ENCODE results near the gene KCNQ1. TPM values are rescaled to one million over a fixed set of nuclear protein-coding genes. Genes with fewer than 3 reads are reported as not detected.

Gene KCNQ1
- total RNA-seq, 1 experiment from 2014 or later = 10.7 TPM

DNA sequence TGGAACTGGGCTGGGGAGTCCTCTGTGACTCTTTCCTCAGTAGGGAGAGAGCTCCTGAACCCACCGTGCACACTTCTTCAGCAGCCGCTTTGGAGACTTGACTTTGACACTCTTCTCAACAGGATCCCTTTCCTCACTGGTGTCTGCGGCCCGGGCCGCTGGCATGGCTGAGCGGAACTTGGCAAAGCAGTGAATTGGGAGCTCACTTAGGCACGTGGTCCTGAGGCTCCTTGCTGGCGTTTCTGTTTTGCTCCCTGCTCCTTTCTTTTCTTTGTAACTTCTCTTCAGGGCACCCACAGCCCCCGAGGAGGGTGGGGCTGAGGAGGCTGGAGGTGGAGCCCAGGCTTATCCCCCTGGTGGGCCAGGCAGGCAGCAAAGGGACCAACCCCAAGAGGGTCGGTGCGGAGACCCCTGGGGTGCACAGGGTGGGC, 263.4 kb downstream of the KCNQ1 start:
- H2AFZ ChIP-seq (ENCODE audit: low read depth, low read length, poor library complexity, severe bottlenecking) = no peak overlapping the region
- DNase-seq (ENCODE audit: low read depth, low spot score) = no peak
- H3K9me2 ChIP-seq (ENCODE audit: insufficient read depth) = no peaks in the 10 kb centered on the region
- no peaks in the 10 kb centered on the region for H4K20me1 ChIP-seq (ENCODE audit: insufficient read depth)
- H3K79me2 ChIP-seq (ENCODE audit: insufficient read depth, low read length) = no peaks in the 10 kb centered on the region
- no peak overlapping the region for H3K27ac ChIP-seq (ENCODE audit: low read depth, low read length)
- ChIA-PET RAD21 (ENCODE audit: low non-redundant PET in 1 of 2, low total read pairs in 2 of 2, uncharacterized antibody in 2 of 2, unreplicated experiment in 2 of 2) (no interaction called here), CTCF (no interaction called here), POLR2A (no interaction called here)
- no peaks in the 10 kb centered on the region for H3K36me3 ChIP-seq (ENCODE audit: control insufficient read depth in 1 of 2, insufficient read depth in 2 of 2, low read length in 2 of 2)
- intact Hi-C loops (cut with micrococcal nuclease) = no loop called here
- no peak overlapping the region for H3K9ac ChIP-seq (ENCODE audit: low read length)
- no peaks in the 10 kb centered on the region for H3K27me3 ChIP-seq (ENCODE audit: insufficient read depth, low read length)
- no peaks in the 10 kb centered on the region for H3K4me1 ChIP-seq (ENCODE audit: control insufficient read depth in 1 of 2, insufficient read depth in 2 of 2, low read length in 2 of 2)
- no peaks in the 10 kb centered on the region; a peak in 1 of 4 replicates for H3K9me3 ChIP-seq (ENCODE audit: control insufficient read depth in 1 of 2, insufficient read depth in 1 of 2, low read depth in 1 of 2, low read length in 2 of 2)
- ATAC-seq = no peak
- no peak overlapping the region for H3K4me3 ChIP-seq (replicated peaks in 1 of 2; ENCODE audit: low read depth in 1 of 2, low read length in 2 of 2)
- no peak for TF ChIP-seq CEBPB (IDR thresholded peaks at IDR 0.05; ENCODE audit: low read depth)
- TF ChIP-seq FOSL1 (IDR thresholded peaks at IDR 0.05; ENCODE audit: low read depth) = no peak
- no peak for TF ChIP-seq RAD21 (IDR thresholded peaks at IDR 0.05; ENCODE audit: low read depth)
- TF ChIP-seq EZH2 (IDR thresholded peaks at IDR 0.05) = no peak
- no peak for TF ChIP-seq POLR2A (IDR thresholded peaks at IDR 0.05; ENCODE audit: borderline replicate concordance, extremely low read depth, insufficient read depth, insufficient read length)
- TF ChIP-seq POLR2AphosphoS5 (IDR thresholded peaks at IDR 0.05; ENCODE audit: low read depth, low read length) = no peak
- no peak for TF ChIP-seq ZNF274 (IDR thresholded peaks at IDR 0.05; ENCODE audit: low read depth, low read length)
- TF ChIP-seq SP1 (IDR thresholded peaks at IDR 0.05; ENCODE audit: low read depth) = no peak
- TF ChIP-seq JUND (IDR thresholded peaks at IDR 0.05) = no peak
- TF ChIP-seq EZH2phosphoT487 (IDR thresholded peaks at IDR 0.05; ENCODE audit: borderline replicate concordance) = no peak
- TF ChIP-seq, protein P1, sequence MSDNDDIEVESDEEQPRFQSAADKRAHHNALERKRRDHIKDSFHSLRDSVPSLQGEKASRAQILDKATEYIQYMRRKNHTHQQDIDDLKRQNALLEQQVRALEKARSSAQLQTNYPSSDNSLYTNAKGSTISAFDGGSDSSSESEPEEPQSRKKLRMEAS (IDR thresholded peaks at IDR 0.05) = no peak
- TF ChIP-seq, protein P2, sequence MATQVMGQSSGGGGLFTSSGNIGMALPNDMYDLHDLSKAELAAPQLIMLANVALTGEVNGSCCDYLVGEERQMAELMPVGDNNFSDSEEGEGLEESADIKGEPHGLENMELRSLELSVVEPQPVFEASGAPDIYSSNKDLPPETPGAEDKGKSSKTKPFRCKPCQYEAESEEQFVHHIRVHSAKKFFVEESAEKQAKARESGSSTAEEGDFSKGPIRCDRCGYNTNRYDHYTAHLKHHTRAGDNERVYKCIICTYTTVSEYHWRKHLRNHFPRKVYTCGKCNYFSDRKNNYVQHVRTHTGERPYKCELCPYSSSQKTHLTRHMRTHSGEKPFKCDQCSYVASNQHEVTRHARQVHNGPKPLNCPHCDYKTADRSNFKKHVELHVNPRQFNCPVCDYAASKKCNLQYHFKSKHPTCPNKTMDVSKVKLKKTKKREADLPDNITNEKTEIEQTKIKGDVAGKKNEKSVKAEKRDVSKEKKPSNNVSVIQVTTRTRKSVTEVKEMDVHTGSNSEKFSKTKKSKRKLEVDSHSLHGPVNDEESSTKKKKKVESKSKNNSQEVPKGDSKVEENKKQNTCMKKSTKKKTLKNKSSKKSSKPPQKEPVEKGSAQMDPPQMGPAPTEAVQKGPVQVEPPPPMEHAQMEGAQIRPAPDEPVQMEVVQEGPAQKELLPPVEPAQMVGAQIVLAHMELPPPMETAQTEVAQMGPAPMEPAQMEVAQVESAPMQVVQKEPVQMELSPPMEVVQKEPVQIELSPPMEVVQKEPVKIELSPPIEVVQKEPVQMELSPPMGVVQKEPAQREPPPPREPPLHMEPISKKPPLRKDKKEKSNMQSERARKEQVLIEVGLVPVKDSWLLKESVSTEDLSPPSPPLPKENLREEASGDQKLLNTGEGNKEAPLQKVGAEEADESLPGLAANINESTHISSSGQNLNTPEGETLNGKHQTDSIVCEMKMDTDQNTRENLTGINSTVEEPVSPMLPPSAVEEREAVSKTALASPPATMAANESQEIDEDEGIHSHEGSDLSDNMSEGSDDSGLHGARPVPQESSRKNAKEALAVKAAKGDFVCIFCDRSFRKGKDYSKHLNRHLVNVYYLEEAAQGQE (IDR thresholded peaks at IDR 0.05; ENCODE audit: low read depth) = no peak
- TF ChIP-seq ELF1 (IDR thresholded peaks at IDR 0.05; ENCODE audit: borderline replicate concordance, low read depth) = no peak
- TF ChIP-seq EGR1 (IDR thresholded peaks at IDR 0.05; ENCODE audit: low read depth) = no peak
- TF ChIP-seq SRF (IDR thresholded peaks at IDR 0.05; ENCODE audit: low read depth) = no peak
- TF ChIP-seq, protein P3, sequence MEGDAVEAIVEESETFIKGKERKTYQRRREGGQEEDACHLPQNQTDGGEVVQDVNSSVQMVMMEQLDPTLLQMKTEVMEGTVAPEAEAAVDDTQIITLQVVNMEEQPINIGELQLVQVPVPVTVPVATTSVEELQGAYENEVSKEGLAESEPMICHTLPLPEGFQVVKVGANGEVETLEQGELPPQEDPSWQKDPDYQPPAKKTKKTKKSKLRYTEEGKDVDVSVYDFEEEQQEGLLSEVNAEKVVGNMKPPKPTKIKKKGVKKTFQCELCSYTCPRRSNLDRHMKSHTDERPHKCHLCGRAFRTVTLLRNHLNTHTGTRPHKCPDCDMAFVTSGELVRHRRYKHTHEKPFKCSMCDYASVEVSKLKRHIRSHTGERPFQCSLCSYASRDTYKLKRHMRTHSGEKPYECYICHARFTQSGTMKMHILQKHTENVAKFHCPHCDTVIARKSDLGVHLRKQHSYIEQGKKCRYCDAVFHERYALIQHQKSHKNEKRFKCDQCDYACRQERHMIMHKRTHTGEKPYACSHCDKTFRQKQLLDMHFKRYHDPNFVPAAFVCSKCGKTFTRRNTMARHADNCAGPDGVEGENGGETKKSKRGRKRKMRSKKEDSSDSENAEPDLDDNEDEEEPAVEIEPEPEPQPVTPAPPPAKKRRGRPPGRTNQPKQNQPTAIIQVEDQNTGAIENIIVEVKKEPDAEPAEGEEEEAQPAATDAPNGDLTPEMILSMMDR (IDR thresholded peaks at IDR 0.05 in 2 of 3, conservative IDR thresholded peaks at IDR 0.05 in 1 of 3; ENCODE audit: borderline replicate concordance in 1 of 3, insufficient read depth in 1 of 3, low read depth in 2 of 3, low read length in 2 of 3) = no peak
- TF ChIP-seq, protein P4, sequence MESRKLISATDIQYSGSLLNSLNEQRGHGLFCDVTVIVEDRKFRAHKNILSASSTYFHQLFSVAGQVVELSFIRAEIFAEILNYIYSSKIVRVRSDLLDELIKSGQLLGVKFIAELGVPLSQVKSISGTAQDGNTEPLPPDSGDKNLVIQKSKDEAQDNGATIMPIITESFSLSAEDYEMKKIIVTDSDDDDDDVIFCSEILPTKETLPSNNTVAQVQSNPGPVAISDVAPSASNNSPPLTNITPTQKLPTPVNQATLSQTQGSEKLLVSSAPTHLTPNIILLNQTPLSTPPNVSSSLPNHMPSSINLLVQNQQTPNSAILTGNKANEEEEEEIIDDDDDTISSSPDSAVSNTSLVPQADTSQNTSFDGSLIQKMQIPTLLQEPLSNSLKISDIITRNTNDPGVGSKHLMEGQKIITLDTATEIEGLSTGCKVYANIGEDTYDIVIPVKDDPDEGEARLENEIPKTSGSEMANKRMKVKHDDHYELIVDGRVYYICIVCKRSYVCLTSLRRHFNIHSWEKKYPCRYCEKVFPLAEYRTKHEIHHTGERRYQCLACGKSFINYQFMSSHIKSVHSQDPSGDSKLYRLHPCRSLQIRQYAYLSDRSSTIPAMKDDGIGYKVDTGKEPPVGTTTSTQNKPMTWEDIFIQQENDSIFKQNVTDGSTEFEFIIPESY (IDR thresholded peaks at IDR 0.05; ENCODE audit: extremely low read depth, insufficient replicate concordance, low read length) = no peak
- BruUV-seq (replicated peaks) = no TSS peak
- no peak overlapping the region for H3K4me2 ChIP-seq (ENCODE audit: low read length)
